Activated naive CD4-positive, alpha-beta T cell treated with anti-CD3 and anti-CD28 coated beads, Interleukin-2, amount 10 ng/mL, durations not matched to agents 7 days and 5 days (primary cell): ENCODE measurements around the gene AMOTL1.
A peak's percentile ranks its signal among the peaks of the same experiment; 100 is the strongest.

Source experiments
- CTCF ChIA-PET: fragments of 350-600 bp; sonication (Branson Sonifier 250); formaldehyde crosslinking; loops from one replicate; lab custom pipeline; 2021; ENCODE audit warnings: antibody characterized with exemption; lab: Charles Lee
- DNase-seq: peaks from one replicate; pipeline ENCODE4 v3.0.0-alpha.2; 2020
- H3K27ac Mint-ChIP-seq: one replicate; pipeline ENCODE4 v1.8.0; 2021; ENCODE audit warnings: mild to moderate bottlenecking, moderate library complexity, mixed read lengths
- H3K27me3 Mint-ChIP-seq: one replicate; pipeline ENCODE4 v1.8.0; 2021; ENCODE audit warnings: mild to moderate bottlenecking, mixed read lengths
- H3K36me3 Mint-ChIP-seq: one replicate; pipeline ENCODE4 v1.8.0; 2021; ENCODE audit warnings: mixed read lengths
- H3K4me1 Mint-ChIP-seq: one replicate; pipeline ENCODE4 v1.8.0; 2021; ENCODE audit warnings: mixed read lengths
- H3K4me3 Mint-ChIP-seq: one replicate; pipeline ENCODE4 v1.8.0; 2021; ENCODE audit warnings: mild to moderate bottlenecking, moderate library complexity, mixed read lengths
- H3K9me3 Mint-ChIP-seq: one replicate; pipeline ENCODE4 v1.8.0; 2021; ENCODE audit warnings: mixed read lengths

Gene AMOTL1

GRCh38 chr11:94751218-94751609 lies 16.9 kb upstream of the AMOTL1 start:
- Mint-ChIP-seq H3K9me3 (no peaks in the 10 kb centered on the region), H3K4me1 (no peaks in the 10 kb centered on the region), H3K27me3 (peaks cover 31% of the 10 kb centered on the region), H3K36me3 (no peaks in the 10 kb centered on the region), H3K27ac (no peak overlapping the region), H3K4me3 (no peak overlapping the region)
- no peak for DNase-seq
- CTCF ChIA-PET: no interaction called here

GRCh38 chr11:94751786-94752185 lies 16.4 kb upstream of the AMOTL1 start:
- H3K9me3 Mint-ChIP-seq: no peaks in the 10 kb centered on the region

GRCh38 chr11:94753630-94754029 lies 14.5 kb upstream of the AMOTL1 start:
- CTCF ChIA-PET: no interaction called here
- no peak for DNase-seq

More at GRCh38 chr11:94751786-94752185, 16.4 kb upstream of the AMOTL1 start:
- Mint-ChIP-seq H3K4me1 (no peaks in the 10 kb centered on the region), H3K27ac (no peak overlapping the region), H3K27me3 (peaks cover 27% of the 10 kb centered on the region), H3K4me3 (no peak overlapping the region), H3K36me3 (no peaks in the 10 kb centered on the region)
- CTCF ChIA-PET: no interaction called here
- no peak for DNase-seq

GRCh38 chr11:94754335-94754734 lies 13.8 kb upstream of the AMOTL1 start:
- peaks cover 32% of the 10 kb centered on the region for H3K27me3 Mint-ChIP-seq
- no peaks in the 10 kb centered on the region for H3K4me1 Mint-ChIP-seq
- H3K9me3 Mint-ChIP-seq: no peaks in the 10 kb centered on the region
- no peak overlapping the region for H3K4me3 Mint-ChIP-seq
- no peak for DNase-seq
- H3K36me3 Mint-ChIP-seq: no peaks in the 10 kb centered on the region
- CTCF ChIA-PET: no interaction called here
- no peak overlapping the region for H3K27ac Mint-ChIP-seq

More at GRCh38 chr11:94753630-94754029, 14.5 kb upstream of the AMOTL1 start:
- Mint-ChIP-seq H3K36me3 (no peaks in the 10 kb centered on the region), H3K9me3 (no peaks in the 10 kb centered on the region), H3K27me3 (peaks cover 35% of the 10 kb centered on the region), H3K27ac (no peak overlapping the region), H3K4me1 (no peaks in the 10 kb centered on the region), H3K4me3 (no peak overlapping the region)

- no peak overlapping the region for H3K4me3 Mint-ChIP-seq
- no peak for DNase-seq
- H3K4me1 Mint-ChIP-seq: no peaks in the 10 kb centered on the region
- no peaks in the 10 kb centered on the region for H3K36me3 Mint-ChIP-seq
- CTCF ChIA-PET: no interaction called here
- no peak overlapping the region for H3K27ac Mint-ChIP-seq
- H3K27me3 Mint-ChIP-seq: peaks cover 33% of the 10 kb centered on the region
- H3K9me3 Mint-ChIP-seq: no peaks in the 10 kb centered on the region
Observed at GRCh38 chr11:94754819-94755218, 13.3 kb upstream of the AMOTL1 start.

GRCh38 chr11:94755494-94755893 lies 12.7 kb upstream of the AMOTL1 start:
- H3K9me3 Mint-ChIP-seq: no peaks in the 10 kb centered on the region
- peaks cover 30% of the 10 kb centered on the region for H3K27me3 Mint-ChIP-seq

GRCh38 chr11:94757037-94757735 lies 11.0 kb upstream of the AMOTL1 start:
- CTCF ChIA-PET: no interaction called here
- no peak for DNase-seq
- Mint-ChIP-seq H3K36me3 (no peaks in the 10 kb centered on the region), H3K27ac (no peak overlapping the region), H3K4me1 (peaks cover 4% of the 10 kb centered on the region), H3K9me3 (no peaks in the 10 kb centered on the region), H3K4me3 (no peak overlapping the region), H3K27me3 (peaks cover 22% of the 10 kb centered on the region)

More at GRCh38 chr11:94755494-94755893, 12.7 kb upstream of the AMOTL1 start:
- H3K27ac Mint-ChIP-seq: no peak overlapping the region
- no peaks in the 10 kb centered on the region for H3K36me3 Mint-ChIP-seq
- no peak for DNase-seq
- peaks cover 4% of the 10 kb centered on the region for H3K4me1 Mint-ChIP-seq
- CTCF ChIA-PET: no interaction called here
- no peak overlapping the region for H3K4me3 Mint-ChIP-seq

GRCh38 chr11:94758666-94759065 lies 9.5 kb upstream of the AMOTL1 start:
- H3K36me3 Mint-ChIP-seq: no peaks in the 10 kb centered on the region
- H3K27ac Mint-ChIP-seq: no peak overlapping the region
- CTCF ChIA-PET: interaction anchor here (1.4 kb wide), 1 partner anchor 137 kb away, joined by 4 read pairs; no protein-coding TSS in a partner anchor
- no peaks in the 10 kb centered on the region for H3K9me3 Mint-ChIP-seq
- no peak overlapping the region for H3K4me3 Mint-ChIP-seq
- peaks cover 4% of the 10 kb centered on the region for H3K4me1 Mint-ChIP-seq
- DNase-seq: no peak
- H3K27me3 Mint-ChIP-seq: peaks cover 19% of the 10 kb centered on the region

- Mint-ChIP-seq H3K27me3 (peaks cover 24% of the 10 kb centered on the region), H3K4me3 (no peak overlapping the region), H3K9me3 (no peaks in the 10 kb centered on the region), H3K27ac (no peak overlapping the region), H3K4me1 (peaks cover 4% of the 10 kb centered on the region), H3K36me3 (no peaks in the 10 kb centered on the region)
- no peak for DNase-seq
- CTCF ChIA-PET: interaction anchor here (1.2 to 1.4 kb wide), 2 partner anchors 136 to 138 kb away, joined by 3 to 4 read pairs; no protein-coding TSS in a partner anchor
Observed at GRCh38 chr11:94759522-94759921, 8.6 kb upstream of the AMOTL1 start.

- CTCF ChIA-PET: interaction anchor here (1.2 kb wide), 1 partner anchor 137 kb away, joined by 3 read pairs; no protein-coding TSS in a partner anchor
- no peak overlapping the region for H3K27ac Mint-ChIP-seq
- H3K36me3 Mint-ChIP-seq: no peaks in the 10 kb centered on the region
- H3K9me3 Mint-ChIP-seq: no peaks in the 10 kb centered on the region
- H3K4me3 Mint-ChIP-seq: no peak overlapping the region
- peaks cover 4% of the 10 kb centered on the region for H3K4me1 Mint-ChIP-seq
- H3K27me3 Mint-ChIP-seq: peaks cover 24% of the 10 kb centered on the region
- no peak for DNase-seq
Observed at GRCh38 chr11:94760296-94760695, 7.9 kb upstream of the AMOTL1 start.

GRCh38 chr11:94762208-94762607 lies 5.9 kb upstream of the AMOTL1 start:
- Mint-ChIP-seq H3K4me1 (peaks cover 4% of the 10 kb centered on the region), H3K27ac (no peak overlapping the region), H3K27me3 (peaks cover 22% of the 10 kb centered on the region), H3K4me3 (no peak overlapping the region), H3K9me3 (no peaks in the 10 kb centered on the region), H3K36me3 (no peaks in the 10 kb centered on the region)
- DNase-seq: no peak
- CTCF ChIA-PET: interaction anchor here (0.8 to 2.6 kb wide), 6 partner anchors 16 to 246 kb away, joined by 3 to 24 read pairs (median 4); no protein-coding TSS in a partner anchor

- Mint-ChIP-seq H3K4me3 (no peak overlapping the region), H3K36me3 (no peaks in the 10 kb centered on the region), H3K9me3 (no peaks in the 10 kb centered on the region), H3K27me3 (peaks cover 16% of the 10 kb centered on the region), H3K4me1 (peaks cover 8% of the 10 kb centered on the region), H3K27ac (no peak overlapping the region)
- DNase-seq: no peak
- CTCF ChIA-PET: interaction anchor here (2.6 kb wide), 1 partner anchor 140 kb away, joined by 24 read pairs; no protein-coding TSS in a partner anchor
Observed at GRCh38 chr11:94762995-94763394, 5.2 kb upstream of the AMOTL1 start.

- no peaks in the 10 kb centered on the region for H3K36me3 Mint-ChIP-seq
- DNase-seq: no peak
- CTCF ChIA-PET: no interaction called here
- no peaks in the 10 kb centered on the region for H3K9me3 Mint-ChIP-seq
- peaks cover 19% of the 10 kb centered on the region for H3K27me3 Mint-ChIP-seq
- H3K27ac Mint-ChIP-seq: no peak overlapping the region
- peaks cover 19% of the 10 kb centered on the region for H3K4me1 Mint-ChIP-seq
- no peak overlapping the region for H3K4me3 Mint-ChIP-seq
Observed at GRCh38 chr11:94766713-94767206, 1.4 kb upstream of the AMOTL1 start.

GRCh38 chr11:94767291-94767690 lies 865 bp upstream of the AMOTL1 start:
- DNase-seq: no peak
- H3K4me3 Mint-ChIP-seq: peak overlapping the region; percentile 62
- peaks cover 23% of the 10 kb centered on the region for H3K27me3 Mint-ChIP-seq
- CTCF ChIA-PET: interaction anchor here (1.0 kb wide), 2 partner anchors 26 to 144 kb away, joined by 3 read pairs; no protein-coding TSS in a partner anchor
- H3K4me1 Mint-ChIP-seq: peaks cover 19% of the 10 kb centered on the region
- no peaks in the 10 kb centered on the region for H3K36me3 Mint-ChIP-seq
- no peak overlapping the region for H3K27ac Mint-ChIP-seq
- H3K9me3 Mint-ChIP-seq: no peaks in the 10 kb centered on the region
